NCI-H2029 treated with DMSO at 0.1 percent for 48 hours (cell line): ENCODE measurements around the gene SLC16A4.

Experiments
- DNase-seq: peaks from one replicate; lab custom pipeline; 2025; lab: John Stamatoyannopoulos, UW

SLC16A4 gene

GRCh38 chr1:110326826-110327225 lies 64.0 kb downstream of the SLC16A4 start:
- DNase-seq, result no peak

GRCh38 chr1:110324667-110325066 lies 66.2 kb downstream of the SLC16A4 start:
- no peak for DNase-seq

GRCh38 chr1:110321846-110322245 lies 69.0 kb downstream of the SLC16A4 start:
- no peak for DNase-seq

- no peak for DNase-seq
These were observed 69.8 kb downstream of the SLC16A4 start for GRCh38 chr1:110321045-110321444.

- DNase-seq, result no peak
These were observed 70.7 kb downstream of the SLC16A4 start for GRCh38 chr1:110320168-110320518.

GRCh38 chr1:110319332-110320167 lies 71.3 kb downstream of the SLC16A4 start:
- DNase-seq, result no peak

GRCh38 chr1:110318046-110318445 lies 72.8 kb downstream of the SLC16A4 start:
- no peak for DNase-seq

GRCh38 chr1:110316735-110317134 lies 74.1 kb downstream of the SLC16A4 start:
- no peak for DNase-seq
